ENCODE measurements around the gene FSTL5.
"Not testable (repeated sequence)": the region's sequence is repeated elsewhere in the genome, so short reads cannot be mapped to it uniquely, and the experiment has no call there.

The FSTL5 gene

DNA sequence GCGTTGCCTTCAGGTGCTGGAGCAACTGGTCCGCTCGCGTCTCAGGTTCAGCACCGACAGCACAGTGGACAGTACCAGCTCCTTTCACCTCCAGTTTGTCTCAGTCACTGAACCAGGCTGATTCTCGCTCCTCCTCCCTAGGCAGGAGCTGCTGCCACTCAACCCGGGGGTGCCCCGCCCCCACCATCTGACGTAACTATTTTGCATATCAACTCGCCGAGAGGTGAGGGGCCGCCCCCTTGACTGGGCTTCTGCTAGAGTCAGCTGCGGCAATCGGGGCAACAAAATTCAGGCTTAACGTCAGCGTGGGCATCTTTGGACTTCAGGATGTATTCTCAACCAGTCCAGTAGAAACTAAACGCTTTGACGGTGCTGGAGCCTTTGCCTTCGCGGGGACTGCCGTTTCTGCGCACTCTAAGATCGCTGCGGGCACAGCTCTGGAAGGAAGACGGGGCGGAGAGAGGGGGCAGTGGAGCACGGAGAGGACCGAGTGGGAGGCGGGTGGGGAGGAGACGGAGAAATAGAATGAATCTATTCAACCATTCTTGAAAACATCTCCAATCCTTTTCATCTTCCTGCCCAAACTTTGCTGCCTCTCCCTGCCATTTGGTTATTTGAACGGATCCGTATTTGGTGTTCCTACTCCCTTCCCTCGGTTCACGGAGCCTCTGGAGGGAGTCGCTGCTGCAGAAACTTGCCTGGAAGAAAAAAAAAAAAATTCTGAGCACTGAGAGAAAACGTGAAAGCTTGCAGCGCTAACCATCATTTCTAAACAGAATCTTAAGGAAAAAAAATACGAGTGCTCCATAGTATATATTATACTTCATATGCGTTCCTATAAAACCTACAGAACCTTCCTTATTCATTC is at the start of gene FSTL5:
TSS of gene FSTL5 (minus strand) at position 109 of the 868 bp plus-strand sequence. CDS start 52,604 bp downstream, outside the sequence.
- peak; percentile 65 for DNase-seq

DNA sequence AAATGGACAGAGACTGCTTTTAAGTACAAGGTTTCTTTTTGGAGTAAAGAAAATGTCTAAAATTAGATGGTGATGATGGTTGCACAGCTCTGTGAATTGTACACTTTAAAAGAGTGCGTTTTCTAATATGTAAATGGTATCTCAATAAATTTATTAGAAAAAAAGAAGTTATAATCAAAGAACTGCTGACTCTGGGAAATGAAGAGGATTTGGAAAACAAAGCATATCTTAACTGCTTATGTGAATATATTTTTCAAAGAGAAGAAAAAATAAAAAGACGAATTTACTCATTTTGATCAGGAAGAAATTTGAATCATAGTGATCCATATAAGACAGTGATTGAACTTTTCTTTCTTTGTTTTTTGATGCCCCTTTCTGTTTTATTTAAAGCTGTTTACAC is 45.9 kb upstream of the FSTL5 start:
- DNase-seq, result no peak

GRCh38 chr4:162203478-162203877 is 39.7 kb upstream of the FSTL5 start:
- not testable (repeated sequence) for DNase-seq

DNA sequence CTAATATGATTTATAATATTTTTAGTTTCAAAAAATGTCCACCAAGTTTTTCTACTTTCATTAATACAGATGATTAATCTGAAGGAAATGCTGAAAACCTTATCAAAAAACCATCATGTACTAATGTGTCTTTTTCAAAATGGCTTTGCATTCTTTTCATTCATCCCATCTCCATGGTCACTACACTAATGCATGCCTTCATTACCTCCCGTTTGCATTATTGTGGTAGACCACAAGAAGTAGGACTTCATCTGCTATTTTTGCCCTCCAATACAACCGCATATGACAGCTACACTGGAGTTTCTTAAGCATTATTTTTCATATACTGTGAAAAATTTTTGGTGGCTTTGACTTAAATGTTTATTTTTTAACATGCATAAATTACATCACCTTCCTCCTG is 37.9 kb upstream of the FSTL5 start:
- DNase-seq, result peak; percentile 43

- no peak for DNase-seq
Measured at GRCh38 chr4:162170509-162170908, 6.7 kb upstream of the FSTL5 start.

- no peak for DNase-seq
Measured at GRCh38 chr4:162164906-162165510, 1.2 kb upstream of the FSTL5 start.

DNA sequence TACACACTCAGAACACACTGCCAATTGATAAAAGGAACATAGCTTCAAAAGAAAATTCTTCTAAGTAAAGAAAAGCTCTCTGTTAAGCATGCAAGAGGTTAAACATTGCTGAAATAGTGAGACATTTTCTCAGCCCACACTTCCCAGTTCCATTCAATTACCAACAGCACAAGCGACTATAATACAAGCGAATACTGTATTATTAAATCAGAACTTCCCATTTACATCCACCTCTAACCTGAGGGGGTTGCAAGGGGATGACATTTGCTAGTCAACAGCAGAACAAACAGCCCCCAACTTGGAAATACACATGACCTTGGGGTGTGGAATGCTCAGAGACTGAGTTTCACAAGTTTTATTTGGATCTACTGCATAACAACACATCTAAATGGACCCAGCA is 1.1 kb downstream of the FSTL5 start:
- no peak for DNase-seq

DNA sequence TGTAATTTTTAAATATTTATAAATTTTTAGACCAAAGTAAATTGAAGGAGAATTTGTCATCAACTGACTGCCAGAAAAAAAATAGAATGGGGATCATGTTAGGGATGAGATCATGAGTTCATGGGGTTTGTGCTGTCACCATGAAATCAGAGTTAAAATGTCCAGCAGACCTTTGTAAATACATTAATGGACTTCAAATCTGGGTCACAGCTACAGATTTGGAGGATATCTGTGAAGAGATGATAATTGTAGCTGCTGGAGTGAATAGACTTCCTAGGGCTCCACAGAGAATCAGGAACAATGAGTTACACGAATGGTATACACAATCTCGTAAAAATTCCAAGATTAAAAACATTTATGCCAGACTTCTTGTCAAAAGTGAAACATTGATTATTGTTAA is 6.6 kb downstream of the FSTL5 start:
- DNase-seq, result no peak

DNA sequence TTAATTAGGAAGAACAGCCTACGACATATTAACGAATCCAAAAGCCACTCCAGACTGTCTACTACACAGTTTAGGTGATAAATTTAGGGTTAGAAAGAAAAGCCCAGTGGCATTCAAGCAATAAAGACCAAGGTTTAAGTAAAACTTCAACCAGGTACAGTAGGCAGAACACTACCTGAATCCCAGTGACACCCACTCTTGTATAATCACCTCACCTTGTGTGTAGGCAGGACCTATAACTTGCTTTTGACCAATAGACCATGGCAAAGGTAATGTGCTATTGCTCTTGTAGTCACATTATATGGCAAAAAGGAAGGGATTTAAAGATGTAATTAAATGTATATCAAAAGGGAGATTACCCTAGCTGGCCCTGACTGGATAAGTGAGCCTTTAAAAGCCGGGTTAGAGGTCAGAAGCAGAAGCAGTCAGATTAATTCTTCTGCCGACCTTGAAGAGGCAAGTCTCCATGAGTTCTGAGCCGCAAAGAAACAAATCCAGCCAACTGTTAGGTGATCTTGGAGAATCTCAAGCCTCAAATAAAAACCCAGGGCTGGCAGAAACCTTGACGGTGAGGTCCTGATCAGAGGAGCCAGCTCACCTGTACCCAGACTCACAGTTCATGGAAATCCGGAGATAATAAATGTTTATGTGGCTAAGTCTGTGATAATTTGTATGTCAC is 8.8 kb downstream of the FSTL5 start:
- no peak for DNase-seq

DNA sequence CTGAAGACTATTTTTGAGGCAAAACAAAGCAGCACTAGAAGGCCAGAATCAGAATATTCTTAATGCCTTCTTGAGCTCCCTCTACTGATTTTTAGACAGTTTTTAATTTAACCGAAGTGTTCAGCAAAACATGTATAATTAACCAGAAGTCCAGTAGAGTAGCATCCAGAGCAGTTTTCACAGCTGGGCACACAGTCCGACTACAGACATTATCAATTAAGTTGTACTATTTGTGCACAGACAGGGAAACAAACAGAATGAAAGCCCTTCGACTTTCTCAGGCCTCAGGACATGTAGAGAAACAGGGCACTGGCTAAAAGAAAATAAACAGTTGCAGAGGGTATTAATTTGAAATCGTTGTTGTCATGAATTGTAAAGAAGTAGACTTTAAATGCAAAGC is 11.9 kb downstream of the FSTL5 start:
- no peak for DNase-seq

DNA sequence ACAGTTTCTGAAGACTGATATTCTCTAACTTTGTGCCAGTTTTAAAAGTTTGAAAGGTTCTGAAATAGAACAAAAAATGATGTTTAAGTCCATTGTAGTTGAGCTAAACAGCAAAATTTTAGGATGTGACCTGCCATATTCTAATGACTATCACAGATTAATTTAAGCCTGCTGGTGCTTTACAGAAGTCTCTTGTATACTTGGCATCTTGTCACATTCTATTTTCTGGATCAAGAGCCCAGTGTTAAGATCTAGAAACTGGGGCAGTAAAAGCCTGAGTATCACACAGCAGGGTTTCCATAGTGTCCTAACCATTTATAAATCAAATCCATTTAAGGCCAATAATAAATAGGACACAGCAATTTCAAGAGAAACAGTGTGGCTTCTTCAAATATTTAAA is 12.4 kb downstream of the FSTL5 start:
- DNase-seq, result no peak

GRCh38 chr4:162149644-162150043 is 14.2 kb downstream of the FSTL5 start:
- DNase-seq, result no peak

- no peak for DNase-seq
Measured at GRCh38 chr4:162140051-162140683, 23.6 kb downstream of the FSTL5 start.

GRCh38 chr4:162139412-162139811 is 24.4 kb downstream of the FSTL5 start:
- DNase-seq, result no peak

DNA sequence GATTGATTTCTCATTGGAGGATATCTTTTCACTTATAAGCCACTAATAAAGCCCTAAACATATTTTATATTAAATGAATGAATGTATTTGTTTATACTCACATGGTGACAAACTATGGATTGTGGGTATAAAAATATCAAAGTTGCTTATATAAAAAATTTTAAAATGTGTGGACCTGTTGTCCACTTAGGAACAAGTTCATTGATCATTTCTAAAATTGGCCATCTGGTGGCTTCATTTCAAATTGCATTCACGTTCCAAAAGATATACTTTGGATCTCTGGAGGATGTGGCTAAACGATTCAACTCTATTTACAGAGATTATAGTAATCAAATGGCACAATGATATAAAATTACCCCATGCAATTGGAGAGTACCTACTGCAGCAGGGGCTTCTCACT is 32.5 kb downstream of the FSTL5 start:
- no peak for DNase-seq

DNA sequence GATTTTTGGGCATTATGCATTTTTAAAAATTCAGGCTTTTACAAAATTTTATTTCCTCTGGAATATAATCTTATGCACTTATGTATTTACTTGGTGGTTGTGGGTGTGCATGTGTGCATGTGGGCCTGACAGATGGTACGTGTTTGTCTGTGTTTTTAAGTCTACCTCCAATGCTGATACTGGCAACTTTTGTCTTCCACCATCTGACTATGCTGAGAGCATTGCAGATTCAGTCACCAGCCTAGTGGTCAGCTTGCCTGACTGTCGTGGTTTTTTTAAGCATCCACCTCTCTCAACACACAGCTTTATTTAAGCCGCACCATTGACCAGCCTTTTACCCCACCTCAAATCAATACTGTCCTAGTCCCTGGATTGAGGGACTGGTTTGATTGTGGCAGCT is 37.1 kb downstream of the FSTL5 start:
- no peak for DNase-seq

GRCh38 chr4:162117051-162117450 is 46.7 kb downstream of the FSTL5 start:
- DNase-seq, result no peak

GRCh38 chr4:162116095-162116779 is 47.6 kb downstream of the FSTL5 start:
- no peak for DNase-seq

DNA sequence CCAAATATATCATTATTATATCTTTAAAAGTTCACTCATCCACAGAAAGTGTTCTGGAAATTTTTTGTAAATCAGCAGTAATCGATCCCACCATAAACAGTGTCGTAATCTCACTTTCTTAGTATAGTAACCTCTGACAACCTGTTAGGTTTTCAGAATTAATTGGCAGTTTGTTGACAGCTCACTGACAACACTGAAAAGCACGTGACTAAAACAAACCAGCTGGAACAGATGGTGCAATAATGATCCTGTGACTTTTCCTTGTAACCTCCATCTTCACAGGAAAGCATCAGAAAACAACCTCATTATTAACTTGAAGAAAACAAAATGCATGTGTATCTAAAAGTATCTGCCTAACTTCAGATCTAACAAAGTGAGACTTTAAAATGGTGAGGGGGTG is 48.5 kb downstream of the FSTL5 start:
- no peak for DNase-seq

DNA sequence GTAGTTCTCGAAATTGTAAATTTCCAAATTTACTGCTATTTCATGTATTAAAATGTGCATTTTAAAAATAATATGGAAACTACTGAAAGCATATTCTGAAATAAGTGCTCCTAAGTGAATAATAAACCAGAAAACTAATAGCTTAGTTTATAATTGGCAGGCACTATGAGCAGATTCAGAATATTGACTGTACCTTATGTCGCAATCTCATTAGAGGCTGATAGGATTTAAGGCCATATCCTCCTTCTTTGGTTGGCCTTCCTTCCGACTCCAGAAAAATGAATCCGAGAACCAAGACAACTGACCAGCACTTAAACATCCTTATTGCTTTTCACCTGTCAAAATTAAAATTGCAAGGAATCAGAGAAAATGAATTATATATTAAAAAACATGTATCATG is 52.7 kb downstream of the FSTL5 start:
- DNase-seq, result no peak

DNA sequence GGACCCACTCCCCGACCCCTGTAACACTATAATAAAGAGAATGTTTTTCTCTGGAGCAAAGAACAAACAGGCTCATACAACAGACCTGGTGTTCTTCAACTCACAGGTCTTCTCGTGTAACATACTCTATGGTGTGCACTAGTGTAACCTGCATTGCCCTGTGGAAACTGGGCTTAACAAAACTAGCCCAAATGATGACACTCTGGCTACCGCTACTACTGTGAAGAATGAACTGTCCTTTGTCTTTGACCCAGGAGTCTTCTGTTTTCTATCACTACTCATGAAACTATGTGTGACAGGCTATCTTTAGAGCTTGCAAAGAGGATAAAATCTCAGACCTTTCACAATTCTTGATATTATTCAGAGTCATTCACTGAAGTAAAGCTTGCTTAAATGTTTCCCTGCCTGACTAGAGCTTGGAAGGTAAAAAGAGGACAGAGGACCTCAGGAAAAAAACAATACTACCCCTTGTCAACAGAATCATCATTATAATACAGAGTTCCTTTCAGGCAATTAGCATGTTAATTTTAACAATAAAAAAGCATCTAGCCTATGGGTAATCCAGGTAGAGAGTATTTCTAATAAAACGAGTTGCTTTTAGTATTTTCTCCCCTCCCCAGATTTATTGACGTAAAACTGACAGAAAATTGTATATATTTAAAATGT is 59.2 kb downstream of the FSTL5 start:
- no peak for DNase-seq

GRCh38 chr4:162103908-162104307 is 59.9 kb downstream of the FSTL5 start:
- not testable (repeated sequence) for DNase-seq
